AG20443 (cell line): ENCODE results near the gene P2RY6.
"Not testable (repeated sequence)": the region's sequence is repeated elsewhere in the genome, so short reads cannot be mapped to it uniquely, and the experiment has no call there.

Experiments
- DNase-seq: peaks from one replicate; pipeline ENCODE4 v3.0.0; 2012; ENCODE audit warnings: low spot score, mixed read lengths

P2RY6 gene

GRCh38 chr11:73271936-73272679 lies at the start of gene P2RY6:
P2RY6 (plus strand) TSS chr11:73272338; CDS start chr11:73296519, 24,181 bp downstream.
- DNase-seq: peak; percentile 61

GRCh38 chr11:73223998-73224730 lies 48.0 kb upstream of the P2RY6 start:
- no peak for DNase-seq

- no peak for DNase-seq
Observed at GRCh38 chr11:73225001-73225686, 47.0 kb upstream of the P2RY6 start.

- no peak for DNase-seq
Observed at GRCh38 chr11:73225851-73226250, 46.3 kb upstream of the P2RY6 start.

GRCh38 chr11:73226297-73227006 lies 45.7 kb upstream of the P2RY6 start:
- DNase-seq: no peak

GRCh38 chr11:73227571-73228211 lies 44.4 kb upstream of the P2RY6 start:
- DNase-seq: no peak

GRCh38 chr11:73228268-73229134 lies 43.6 kb upstream of the P2RY6 start:
- DNase-seq: no peak

GRCh38 chr11:73229321-73229895 lies 42.7 kb upstream of the P2RY6 start:
- no peak for DNase-seq

- no peak for DNase-seq
Observed at GRCh38 chr11:73229896-73230875, 42.0 kb upstream of the P2RY6 start.

- no peak for DNase-seq
Observed at GRCh38 chr11:73230931-73231330, 41.2 kb upstream of the P2RY6 start.

- not testable (repeated sequence) for DNase-seq
Observed at GRCh38 chr11:73232487-73232886, 39.7 kb upstream of the P2RY6 start.

- no peak for DNase-seq
Observed at GRCh38 chr11:73233211-73233610, 38.9 kb upstream of the P2RY6 start.

- DNase-seq: no peak
Observed at GRCh38 chr11:73233692-73234470, 38.3 kb upstream of the P2RY6 start.

- DNase-seq: no peak
Observed at GRCh38 chr11:73234471-73235181, 37.5 kb upstream of the P2RY6 start.

- DNase-seq: no peak
Observed at GRCh38 chr11:73235236-73235786, 36.8 kb upstream of the P2RY6 start.

- no peak for DNase-seq
Observed at GRCh38 chr11:73236205-73236765, 35.9 kb upstream of the P2RY6 start.

GRCh38 chr11:73236854-73237253 lies 35.3 kb upstream of the P2RY6 start:
- peak; percentile 57 for DNase-seq
